ENCODE results near the gene SPTBN5. TPM values are rescaled to one million over a fixed set of nuclear protein-coding genes. Genes with fewer than 3 reads are reported as not detected.

The SPTBN5 gene
- total RNA-seq, 1 experiment from 2014 or later: 2.1 TPM

DNA sequence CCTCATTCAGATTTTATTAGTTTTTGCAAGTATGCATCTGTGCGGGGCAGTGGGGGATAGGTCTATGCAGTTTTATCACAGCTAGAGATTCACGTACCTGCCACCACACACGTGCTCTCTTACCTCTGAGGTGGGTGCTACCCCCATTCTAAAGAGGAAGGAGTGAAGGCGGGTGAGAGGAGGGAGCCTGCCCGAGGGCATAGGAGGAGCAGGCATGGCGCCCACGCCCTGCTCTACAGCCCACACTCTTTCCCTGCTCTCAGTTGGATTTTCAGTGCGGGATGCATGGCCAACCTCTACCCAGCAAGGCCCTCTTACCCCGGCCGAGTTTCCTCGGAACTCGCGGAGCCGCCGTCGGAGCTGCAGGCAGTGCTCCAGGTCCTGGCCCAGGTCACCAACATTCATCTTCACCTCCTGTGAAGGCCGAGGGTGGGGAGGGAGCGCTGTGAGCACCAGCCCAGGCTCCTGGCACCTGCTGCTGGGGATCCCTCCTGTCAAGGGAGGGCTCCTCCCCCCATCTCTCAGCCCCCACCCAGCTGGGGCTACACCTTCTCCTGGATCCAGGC, 28.3 kb downstream of the SPTBN5 start:
- in situ Hi-C loops (cut with HindIII; ENCODE audit: low pct_unique_long_range_greater_than_20kb, low sequenced_read_pairs) (no loop called here), intact Hi-C loops (cut with micrococcal nuclease; ENCODE audit: unreplicated experiment) (no loop called here)
- TF ChIP-seq TCF7L2 (IDR thresholded peaks at IDR 0.05; ENCODE audit: low read depth, low read length) (no peak), POLR2AphosphoS5 (IDR thresholded peaks at IDR 0.05; ENCODE audit: low read depth, low read length) (no peak), SIN3A (IDR thresholded peaks at IDR 0.05; ENCODE audit: borderline replicate concordance, insufficient read depth, low read depth, low read length) (no peak)
- TF ChIP-seq, protein P1, sequence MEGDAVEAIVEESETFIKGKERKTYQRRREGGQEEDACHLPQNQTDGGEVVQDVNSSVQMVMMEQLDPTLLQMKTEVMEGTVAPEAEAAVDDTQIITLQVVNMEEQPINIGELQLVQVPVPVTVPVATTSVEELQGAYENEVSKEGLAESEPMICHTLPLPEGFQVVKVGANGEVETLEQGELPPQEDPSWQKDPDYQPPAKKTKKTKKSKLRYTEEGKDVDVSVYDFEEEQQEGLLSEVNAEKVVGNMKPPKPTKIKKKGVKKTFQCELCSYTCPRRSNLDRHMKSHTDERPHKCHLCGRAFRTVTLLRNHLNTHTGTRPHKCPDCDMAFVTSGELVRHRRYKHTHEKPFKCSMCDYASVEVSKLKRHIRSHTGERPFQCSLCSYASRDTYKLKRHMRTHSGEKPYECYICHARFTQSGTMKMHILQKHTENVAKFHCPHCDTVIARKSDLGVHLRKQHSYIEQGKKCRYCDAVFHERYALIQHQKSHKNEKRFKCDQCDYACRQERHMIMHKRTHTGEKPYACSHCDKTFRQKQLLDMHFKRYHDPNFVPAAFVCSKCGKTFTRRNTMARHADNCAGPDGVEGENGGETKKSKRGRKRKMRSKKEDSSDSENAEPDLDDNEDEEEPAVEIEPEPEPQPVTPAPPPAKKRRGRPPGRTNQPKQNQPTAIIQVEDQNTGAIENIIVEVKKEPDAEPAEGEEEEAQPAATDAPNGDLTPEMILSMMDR (IDR thresholded peaks at IDR 0.05): no peak
- TF ChIP-seq, protein P2, sequence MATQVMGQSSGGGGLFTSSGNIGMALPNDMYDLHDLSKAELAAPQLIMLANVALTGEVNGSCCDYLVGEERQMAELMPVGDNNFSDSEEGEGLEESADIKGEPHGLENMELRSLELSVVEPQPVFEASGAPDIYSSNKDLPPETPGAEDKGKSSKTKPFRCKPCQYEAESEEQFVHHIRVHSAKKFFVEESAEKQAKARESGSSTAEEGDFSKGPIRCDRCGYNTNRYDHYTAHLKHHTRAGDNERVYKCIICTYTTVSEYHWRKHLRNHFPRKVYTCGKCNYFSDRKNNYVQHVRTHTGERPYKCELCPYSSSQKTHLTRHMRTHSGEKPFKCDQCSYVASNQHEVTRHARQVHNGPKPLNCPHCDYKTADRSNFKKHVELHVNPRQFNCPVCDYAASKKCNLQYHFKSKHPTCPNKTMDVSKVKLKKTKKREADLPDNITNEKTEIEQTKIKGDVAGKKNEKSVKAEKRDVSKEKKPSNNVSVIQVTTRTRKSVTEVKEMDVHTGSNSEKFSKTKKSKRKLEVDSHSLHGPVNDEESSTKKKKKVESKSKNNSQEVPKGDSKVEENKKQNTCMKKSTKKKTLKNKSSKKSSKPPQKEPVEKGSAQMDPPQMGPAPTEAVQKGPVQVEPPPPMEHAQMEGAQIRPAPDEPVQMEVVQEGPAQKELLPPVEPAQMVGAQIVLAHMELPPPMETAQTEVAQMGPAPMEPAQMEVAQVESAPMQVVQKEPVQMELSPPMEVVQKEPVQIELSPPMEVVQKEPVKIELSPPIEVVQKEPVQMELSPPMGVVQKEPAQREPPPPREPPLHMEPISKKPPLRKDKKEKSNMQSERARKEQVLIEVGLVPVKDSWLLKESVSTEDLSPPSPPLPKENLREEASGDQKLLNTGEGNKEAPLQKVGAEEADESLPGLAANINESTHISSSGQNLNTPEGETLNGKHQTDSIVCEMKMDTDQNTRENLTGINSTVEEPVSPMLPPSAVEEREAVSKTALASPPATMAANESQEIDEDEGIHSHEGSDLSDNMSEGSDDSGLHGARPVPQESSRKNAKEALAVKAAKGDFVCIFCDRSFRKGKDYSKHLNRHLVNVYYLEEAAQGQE (IDR thresholded peaks at IDR 0.05; ENCODE audit: insufficient read depth in 1 of 2, low read depth in 2 of 2, low read length in 1 of 2): no peak
- Histone ChIP-seq H3K4me1 (ENCODE audit: control insufficient read depth, insufficient read depth, low read length) (peaks cover 11% of the 10 kb centered on the region), H3K27ac (ENCODE audit: low read length) (no peak overlapping the region), H3K27me3 (ENCODE audit: control insufficient read depth, insufficient read depth, low read length) (no peaks in the 10 kb centered on the region), H3K4me3 (ENCODE audit: low read depth in 2 of 2, low read length in 2 of 2) (no peak overlapping the region), H3K36me3 (ENCODE audit: control insufficient read depth, insufficient read depth, low read length) (no peaks in the 10 kb centered on the region), H3K9me3 (ENCODE audit: control insufficient read depth, insufficient read depth, low read depth, low read length) (no peaks in the 10 kb centered on the region)
- CTCF ChIA-PET: no interaction called here
- BruUV-seq (replicated peaks): no TSS peak
- DNase-seq (ENCODE audit: low read depth, low spot score) (no peak), ATAC-seq (no peak)
- POLR2A ChIA-PET: no interaction called here

DNA sequence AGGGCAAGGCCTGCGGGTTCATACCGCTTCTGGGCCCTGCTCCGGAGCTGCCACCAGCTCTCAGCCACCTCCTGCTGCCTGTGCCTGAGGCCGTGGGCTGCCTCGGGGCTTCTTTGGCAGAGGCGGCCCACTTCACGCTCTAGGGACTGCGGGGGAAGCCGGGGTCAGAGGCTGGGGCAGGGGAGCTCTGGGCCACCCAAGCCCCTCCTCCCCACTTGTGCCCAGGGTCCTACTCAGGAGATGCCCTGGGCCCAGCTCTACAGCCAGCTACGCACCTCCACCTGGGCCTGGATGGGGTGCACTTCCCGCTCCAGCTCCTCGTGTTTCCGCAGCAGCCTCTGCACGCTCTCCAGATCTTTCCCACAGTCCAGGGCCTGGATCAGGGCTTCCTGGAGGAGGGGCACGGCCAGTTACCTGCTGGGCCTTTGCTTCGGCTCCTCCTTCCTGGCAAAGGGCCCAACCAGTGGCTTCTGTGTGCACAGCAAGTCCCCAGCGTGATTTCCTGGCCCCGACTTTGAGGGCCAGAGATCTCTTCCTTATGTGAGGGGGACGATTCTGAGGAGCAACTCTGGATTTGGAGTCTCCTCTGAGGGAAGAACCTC, 31.2 kb downstream of the SPTBN5 start:
- no peak overlapping the region for H3K27ac ChIP-seq (ENCODE audit: low read length)
- CTCF ChIA-PET: no interaction called here
- TF ChIP-seq, protein P1 (IDR thresholded peaks at IDR 0.05): no peak
- no peak for TF ChIP-seq SIN3A (IDR thresholded peaks at IDR 0.05; ENCODE audit: borderline replicate concordance, insufficient read depth, low read depth, low read length)
- TF ChIP-seq POLR2AphosphoS5 (IDR thresholded peaks at IDR 0.05; ENCODE audit: low read depth, low read length): no peak
- TF ChIP-seq, protein P2 (IDR thresholded peaks at IDR 0.05; ENCODE audit: insufficient read depth in 1 of 2, low read depth in 2 of 2, low read length in 1 of 2): no peak
- no peak for TF ChIP-seq TCF7L2 (IDR thresholded peaks at IDR 0.05; ENCODE audit: low read depth, low read length)
- DNase-seq (ENCODE audit: low read depth, low spot score) (no peak), ATAC-seq (no peak)
- BruUV-seq (replicated peaks): no TSS peak
- peaks cover 9% of the 10 kb centered on the region for H3K4me1 ChIP-seq (ENCODE audit: control insufficient read depth, insufficient read depth, low read length)
- in situ Hi-C loops (cut with HindIII; ENCODE audit: low pct_unique_long_range_greater_than_20kb, low sequenced_read_pairs) (no loop called here), intact Hi-C loops (cut with micrococcal nuclease; ENCODE audit: unreplicated experiment) (no loop called here)
- POLR2A ChIA-PET: no interaction called here
- H3K36me3 ChIP-seq (ENCODE audit: control insufficient read depth, insufficient read depth, low read length): no peaks in the 10 kb centered on the region
- H3K4me3 ChIP-seq (ENCODE audit: low read depth in 2 of 2, low read length in 2 of 2): no peak overlapping the region
- H3K27me3 ChIP-seq (ENCODE audit: control insufficient read depth, insufficient read depth, low read length): no peaks in the 10 kb centered on the region
- no peaks in the 10 kb centered on the region for H3K9me3 ChIP-seq (ENCODE audit: control insufficient read depth, insufficient read depth, low read depth, low read length)
